ENCODE data around the gene MME. TPM values are rescaled to one million over a fixed set of nuclear protein-coding genes. Genes with fewer than 3 reads are reported as not detected.

Gene MME
- total and polyA plus RNA-seq, 2 donors (not counting 1 experiment from before 2014, with no cell fraction given) = 137 to 451 TPM

- Histone ChIP-seq H3K4me2 (ENCODE audit: extremely low read depth, insufficient read depth, low read length) (no peak overlapping the region), H3K27ac (ENCODE audit: insufficient read depth, low read length) (no peak overlapping the region), H3K36me3 (ENCODE audit: control insufficient read depth, insufficient read depth, low read length) (no peaks in the 10 kb centered on the region), H2AFZ (ENCODE audit: low read length) (no peak overlapping the region), H3K27me3 (ENCODE audit: control insufficient read depth, insufficient read depth, low read length) (no peaks in the 10 kb centered on the region), H3K4me3 (replicated peaks in 1 of 4; ENCODE audit: control extremely low read depth in 1 of 4, insufficient read depth in 1 of 4, low read depth in 3 of 4, low read length in 4 of 4) (no peak overlapping the region), H3K4me1 (ENCODE audit: control insufficient read depth, extremely low read depth, insufficient read depth, low read length) (peaks cover 2% of the 10 kb centered on the region), H3K9me3 (ENCODE audit: control insufficient read depth, insufficient read depth, low read depth, low read length) (no peaks in the 10 kb centered on the region), H4K20me1 (ENCODE audit: control insufficient read depth, extremely low read depth, insufficient read depth, low read length) (no peaks in the 10 kb centered on the region), H3K9ac (ENCODE audit: insufficient read depth, low read length) (no peak overlapping the region), H3K79me2 (ENCODE audit: control insufficient read depth, insufficient read depth, low read length) (peaks cover 10% of the 10 kb centered on the region)
- TF ChIP-seq CTCF (conservative IDR thresholded peaks at IDR 0.05 in 1 of 2, IDR thresholded peaks at IDR 0.05 in 1 of 2; ENCODE audit: low read depth in 1 of 2, low read length in 2 of 2) = no peak
- no peak for TF ChIP-seq EZH2 (IDR thresholded peaks at IDR 0.05; ENCODE audit: low read length, missing control alignments)
- peak in 1 of 2 donors; percentile 18 for DNase-seq (ENCODE audit: low read depth in 2 of 2)
These were observed 3.2 kb upstream of the MME start for GRCh38 chr3:155076888-155077287.

GRCh38 chr3:155078711-155079467, 1.2 kb upstream of the MME start:
- no peaks in the 10 kb centered on the region for H3K9me3 ChIP-seq (ENCODE audit: control insufficient read depth, insufficient read depth, low read depth, low read length)
- TF ChIP-seq CTCF (conservative IDR thresholded peaks at IDR 0.05 in 1 of 2, IDR thresholded peaks at IDR 0.05 in 1 of 2; ENCODE audit: low read depth in 1 of 2, low read length in 2 of 2) (no peak), EZH2 (IDR thresholded peaks at IDR 0.05; ENCODE audit: low read length, missing control alignments) (no peak)
- H3K4me3 ChIP-seq (replicated peaks in 1 of 4; ENCODE audit: control extremely low read depth in 1 of 4, insufficient read depth in 1 of 4, low read depth in 3 of 4, low read length in 4 of 4) = peak overlapping the region; percentile 76 to 89 (median 84)
- peaks cover 10% of the 10 kb centered on the region for H3K79me2 ChIP-seq (ENCODE audit: control insufficient read depth, insufficient read depth, low read length)
- peak overlapping the region; percentile 54 for H3K9ac ChIP-seq (ENCODE audit: insufficient read depth, low read length)
- H3K27ac ChIP-seq (ENCODE audit: insufficient read depth, low read length) = peak overlapping the region; percentile 90
- peak overlapping the region; percentile 84 for H3K4me2 ChIP-seq (ENCODE audit: extremely low read depth, insufficient read depth, low read length)
- peak in 1 of 2 donors; percentile 39 for DNase-seq (ENCODE audit: low read depth in 2 of 2)
- no peaks in the 10 kb centered on the region for H3K27me3 ChIP-seq (ENCODE audit: control insufficient read depth, insufficient read depth, low read length)
- peak overlapping the region; percentile 87 for H2AFZ ChIP-seq (ENCODE audit: low read length)
- no peaks in the 10 kb centered on the region for H3K36me3 ChIP-seq (ENCODE audit: control insufficient read depth, insufficient read depth, low read length)
- no peaks in the 10 kb centered on the region for H4K20me1 ChIP-seq (ENCODE audit: control insufficient read depth, extremely low read depth, insufficient read depth, low read length)
- peaks cover 2% of the 10 kb centered on the region for H3K4me1 ChIP-seq (ENCODE audit: control insufficient read depth, extremely low read depth, insufficient read depth, low read length)

- Histone ChIP-seq H3K9ac (ENCODE audit: insufficient read depth, low read length) (peak overlapping the region; percentile 86), H4K20me1 (ENCODE audit: control insufficient read depth, extremely low read depth, insufficient read depth, low read length) (no peaks in the 10 kb centered on the region), H3K4me2 (ENCODE audit: extremely low read depth, insufficient read depth, low read length) (peak overlapping the region; percentile 84), H3K27me3 (ENCODE audit: control insufficient read depth, insufficient read depth, low read length) (no peaks in the 10 kb centered on the region), H3K4me3 (replicated peaks in 1 of 4; ENCODE audit: control extremely low read depth in 1 of 4, insufficient read depth in 1 of 4, low read depth in 3 of 4, low read length in 4 of 4) (peak overlapping the region; percentile 82 to 89 (median 88)), H3K9me3 (ENCODE audit: control insufficient read depth, insufficient read depth, low read depth, low read length) (no peaks in the 10 kb centered on the region), H3K36me3 (ENCODE audit: control insufficient read depth, insufficient read depth, low read length) (no peaks in the 10 kb centered on the region), H3K4me1 (ENCODE audit: control insufficient read depth, extremely low read depth, insufficient read depth, low read length) (peaks cover 2% of the 10 kb centered on the region), H3K79me2 (ENCODE audit: control insufficient read depth, insufficient read depth, low read length) (peaks cover 10% of the 10 kb centered on the region), H3K27ac (ENCODE audit: insufficient read depth, low read length) (peak overlapping the region; percentile 90), H2AFZ (ENCODE audit: low read length) (peak overlapping the region; percentile 87)
- TF ChIP-seq CTCF (conservative IDR thresholded peaks at IDR 0.05 in 1 of 2, IDR thresholded peaks at IDR 0.05 in 1 of 2; ENCODE audit: low read depth in 1 of 2, low read length in 2 of 2) (no peak), EZH2 (IDR thresholded peaks at IDR 0.05; ENCODE audit: low read length, missing control alignments) (no peak)
- peak in 1 of 2 donors; percentile 45 for DNase-seq (ENCODE audit: low read depth in 2 of 2)
These were observed 712 bp upstream of the MME start for GRCh38 chr3:155079468-155079745.

Measured in fibroblast of lung (primary cell).